PC-9 (cell line): ENCODE measurements around the gene LMAN1L. TPM values are rescaled to one million over a fixed set of nuclear protein-coding genes. Genes with fewer than 3 reads are reported as not detected.
A peak's percentile ranks its signal among the peaks of the same experiment; 100 is the strongest.

ENCODE experiments used
- BruUV-seq: library from RNA; stranded (reverse); fragments of 400-500 nt; replicated peaks from 2 replicates; lab custom pipeline; 2021; lab: Mats Ljungman, UMichigan
- CTCF ChIA-PET: fragments of 300-600 bp; sonication (Branson Sonifier 250); formaldehyde crosslinking; loops from one replicate; lab custom pipeline; 2022; ENCODE audit warnings: antibody characterized with exemption; lab: Charles Lee
- POLR2A ChIA-PET: fragments of 300-600 bp; sonication (Branson Sonifier 250); formaldehyde crosslinking; loops from one replicate; lab custom pipeline; 2022; ENCODE audit warnings: antibody characterized with exemption; ENCODE audit not compliant: unreplicated experiment; lab: Charles Lee
- DNase-seq, 2 experiments: peaks; one replicate each; pipeline versions ENCODE4 v3.0.0 to v3.0.0-alpha.2; 2015 to 2022; ENCODE audit warnings: mixed read lengths in 1 of 2
- H2AFZ ChIP-seq: fragments of 200-600 bp; sonication (generic); 2 replicates; pipeline ENCODE4 v1.8.1; 2017; ENCODE audit warnings: antibody characterized with exemption
- H3F3A ChIP-seq: fragments of 200-600 bp; sonication (generic); 2 replicates; pipeline ENCODE4 v1.8.1; 2017; ENCODE audit warnings: antibody characterized with exemption, mild to moderate bottlenecking, low read depth; ENCODE audit not compliant: insufficient read depth
- H3K27ac ChIP-seq: fragments of 200-600 bp; sonication (generic); 2 replicates; pipeline ENCODE4 v1.6.1; 2016; ENCODE audit warnings: mixed run types
- H3K27me3 ChIP-seq: fragments of 200-600 bp; sonication (generic); 2 replicates; pipeline ENCODE4 v1.6.1; 2016; ENCODE audit warnings: low read depth, mixed run types; ENCODE audit not compliant: insufficient read depth
- H3K36me3 ChIP-seq: fragments of 200-600 bp; sonication (generic); 2 replicates; pipeline ENCODE4 v1.6.1; 2016; ENCODE audit warnings: low read depth, mixed run types
- H3K4me1 ChIP-seq: fragments of 200-600 bp; sonication (generic); replicated peaks from 2 replicates; pipeline ENCODE4 v1.6.1; 2016; ENCODE audit warnings: mixed run types; ENCODE audit not compliant: insufficient read depth
- H3K4me2 ChIP-seq: fragments of 200-600 bp; sonication (generic); 2 replicates; pipeline ENCODE4 v1.6.1; 2017; ENCODE audit warnings: mixed run types
- H3K4me3 ChIP-seq: fragments of 200-600 bp; sonication (generic); 2 replicates; pipeline ENCODE4 v1.6.1; 2016; ENCODE audit warnings: mixed run types
- H3K79me2 ChIP-seq: fragments of 200-600 bp; sonication (generic); 2 replicates; pipeline ENCODE4 v1.6.1; 2017; ENCODE audit warnings: low read depth, mixed run types
- H3K9me2 ChIP-seq: fragments of 200-600 bp; sonication (generic); 2 replicates; pipeline ENCODE4 v1.8.1; 2017; ENCODE audit warnings: mild to moderate bottlenecking; ENCODE audit not compliant: insufficient read depth
- H3K9me3 ChIP-seq: fragments of 200-600 bp; sonication (generic); 2 replicates; pipeline ENCODE4 v1.8.1; 2016; ENCODE audit warnings: low read depth; ENCODE audit not compliant: insufficient read depth
- H4K20me1 ChIP-seq: fragments of 200-600 bp; sonication (generic); 2 replicates; pipeline ENCODE4 v1.8.1; 2017; ENCODE audit not compliant: insufficient read depth
- EZH2 ChIP-seq: fragments of 200-600 bp; sonication (generic); IDR thresholded peaks from 2 replicates; pipeline ENCODE4 v1.8.0; 2017; ENCODE audit warnings: antibody characterized with exemption, low read depth
- intact Hi-C: fragments of 100-400 bp; cut with micrococcal nuclease; formaldehyde crosslinking; loops from one replicate; pipeline ENCODE4 v1.10.0; 2022; ENCODE audit not compliant: unreplicated experiment
- total RNA-seq: library from RNA; stranded (reverse); gene quantifications from 2 replicates; pipeline ENCODE4 v1.2.3, GENCODE V29; 2021
- TF ChIP-seq, protein P1 (sequence below): fragments of 200-600 bp; sonication (generic); conservative IDR thresholded peaks from 2 replicates; pipeline ENCODE4 v1.6.1; 2017; ENCODE audit warnings: mixed run types, antibody characterized with exemption, mild to moderate bottlenecking, moderate library complexity

Gene LMAN1L
- total RNA-seq, 1 experiment from 2014 or later: not detected

DNA sequence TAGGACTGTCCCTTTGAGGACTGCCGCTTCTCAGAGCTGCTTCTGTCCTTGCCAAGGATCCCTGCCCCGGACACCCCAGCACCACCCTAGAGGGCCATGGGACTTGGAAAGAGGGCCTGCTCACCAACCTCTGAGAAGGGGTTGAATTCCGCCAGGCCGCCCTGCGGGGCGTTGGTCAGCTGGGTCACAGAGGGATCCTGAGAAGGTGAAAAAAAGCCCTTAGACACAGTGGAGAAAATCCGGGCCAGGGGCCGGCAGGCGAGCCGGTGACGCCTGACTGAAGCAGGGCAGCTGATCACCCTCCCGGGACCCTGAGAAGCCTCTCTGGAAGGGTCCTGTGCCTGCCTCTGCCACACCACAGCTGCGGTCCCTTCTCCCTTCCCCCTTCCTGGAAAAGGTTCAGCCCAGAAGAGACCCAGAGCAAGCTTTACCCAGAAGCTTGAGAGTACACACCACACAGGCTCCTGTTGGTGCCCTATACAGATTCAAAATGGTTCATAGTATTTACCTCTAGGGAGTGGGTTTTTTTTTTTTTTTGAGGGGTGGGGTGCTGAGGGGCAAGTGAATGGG, 41.9 kb downstream of the LMAN1L start:
- BruUV-seq: no TSS peak
- Histone ChIP-seq H3K36me3 (peaks cover 3% of the 10 kb centered on the region; the same call in 1 of the 2 replicates), H2AFZ (no peak overlapping the region), H3K4me3 (no peak overlapping the region), H3K9me3 (no peaks in the 10 kb centered on the region), H3K79me2 (peaks cover 10% of the 10 kb centered on the region), H3K27me3 (no peaks in the 10 kb centered on the region), H3K4me2 (no peak overlapping the region), H3K9me2 (no peaks in the 10 kb centered on the region), H4K20me1 (peaks cover 21% of the 10 kb centered on the region; the same call in 1 of the 2 replicates), H3F3A (peaks cover 17% of the 10 kb centered on the region; the same call in 1 of the 2 replicates), H3K27ac (no peak overlapping the region), H3K4me1 (peaks cover 21% of the 10 kb centered on the region)
- TF ChIP-seq EZH2: no peak
- TF ChIP-seq, protein P1, sequence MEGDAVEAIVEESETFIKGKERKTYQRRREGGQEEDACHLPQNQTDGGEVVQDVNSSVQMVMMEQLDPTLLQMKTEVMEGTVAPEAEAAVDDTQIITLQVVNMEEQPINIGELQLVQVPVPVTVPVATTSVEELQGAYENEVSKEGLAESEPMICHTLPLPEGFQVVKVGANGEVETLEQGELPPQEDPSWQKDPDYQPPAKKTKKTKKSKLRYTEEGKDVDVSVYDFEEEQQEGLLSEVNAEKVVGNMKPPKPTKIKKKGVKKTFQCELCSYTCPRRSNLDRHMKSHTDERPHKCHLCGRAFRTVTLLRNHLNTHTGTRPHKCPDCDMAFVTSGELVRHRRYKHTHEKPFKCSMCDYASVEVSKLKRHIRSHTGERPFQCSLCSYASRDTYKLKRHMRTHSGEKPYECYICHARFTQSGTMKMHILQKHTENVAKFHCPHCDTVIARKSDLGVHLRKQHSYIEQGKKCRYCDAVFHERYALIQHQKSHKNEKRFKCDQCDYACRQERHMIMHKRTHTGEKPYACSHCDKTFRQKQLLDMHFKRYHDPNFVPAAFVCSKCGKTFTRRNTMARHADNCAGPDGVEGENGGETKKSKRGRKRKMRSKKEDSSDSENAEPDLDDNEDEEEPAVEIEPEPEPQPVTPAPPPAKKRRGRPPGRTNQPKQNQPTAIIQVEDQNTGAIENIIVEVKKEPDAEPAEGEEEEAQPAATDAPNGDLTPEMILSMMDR: no peak
- CTCF ChIA-PET: no interaction called here
- intact Hi-C loops: loop anchor here (5.0 kb wide), 1 partner anchor 43 kb away; no protein-coding TSS in a partner anchor
- POLR2A ChIA-PET: no interaction called here
- no peak for DNase-seq

- Histone ChIP-seq H3K36me3 (peaks cover 3% of the 10 kb centered on the region; the same call in 1 of the 2 replicates), H3K4me3 (no peak overlapping the region), H3K4me1 (peaks cover 21% of the 10 kb centered on the region), H3K9me2 (no peaks in the 10 kb centered on the region), H3K27me3 (no peaks in the 10 kb centered on the region), H4K20me1 (peaks cover 21% of the 10 kb centered on the region; the same call in 1 of the 2 replicates), H3K27ac (no peak overlapping the region), H3K9me3 (no peaks in the 10 kb centered on the region), H2AFZ (no peak overlapping the region), H3K79me2 (peaks cover 14% of the 10 kb centered on the region), H3F3A (peaks cover 17% of the 10 kb centered on the region; the same call in 1 of the 2 replicates), H3K4me2 (no peak overlapping the region)
- BruUV-seq: no TSS peak
- DNase-seq: no peak
- ChIA-PET CTCF (interaction anchor here (0.6 to 0.7 kb wide), 3 partner anchors 8 to 176 kb away, joined by 4 to 15 read pairs (median 4); no protein-coding TSS in a partner anchor), POLR2A (no interaction called here)
- TF ChIP-seq EZH2: no peak
- TF ChIP-seq, protein P1: no peak
- intact Hi-C loops: loop anchor here (5.0 kb wide), 1 partner anchor 41 kb away; no protein-coding TSS in a partner anchor
Observed at GRCh38 chr15:74855857-74856256, 43.2 kb downstream of the LMAN1L start.

DNA sequence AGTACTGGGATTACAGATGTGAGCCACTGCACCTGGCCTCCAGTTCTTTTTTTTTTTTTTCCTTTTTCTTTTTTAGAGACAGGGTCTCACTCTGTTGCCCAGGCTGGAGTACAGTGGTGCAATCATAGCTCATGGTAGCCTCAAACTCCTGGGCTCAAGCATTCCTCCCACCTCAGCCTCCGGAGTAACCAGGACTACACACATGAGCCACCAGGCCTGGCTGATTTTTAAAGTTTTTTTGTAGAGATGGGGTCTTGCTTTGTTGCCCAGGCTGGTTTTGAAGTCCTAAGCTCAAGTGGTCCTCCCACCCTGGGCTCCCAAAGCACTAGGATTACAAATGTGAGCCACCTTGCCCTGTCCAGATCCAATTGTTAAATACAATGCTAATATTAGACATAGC, 43.9 kb downstream of the LMAN1L start:
- Histone ChIP-seq H3K9me3 (no peaks in the 10 kb centered on the region), H3K4me2 (peak overlapping the region; percentile 55), H3K9me2 (no peaks in the 10 kb centered on the region), H3K79me2 (peaks cover 19% of the 10 kb centered on the region), H3K27ac (peak overlapping the region; percentile 49), H3F3A (peaks cover 17% of the 10 kb centered on the region; the same call in 1 of the 2 replicates), H2AFZ (no peak overlapping the region), H3K36me3 (peaks cover 3% of the 10 kb centered on the region; the same call in 1 of the 2 replicates), H3K4me3 (no peak overlapping the region), H4K20me1 (peaks cover 25% of the 10 kb centered on the region; the same call in 1 of the 2 replicates), H3K4me1 (peaks cover 21% of the 10 kb centered on the region), H3K27me3 (no peaks in the 10 kb centered on the region)
- CTCF ChIA-PET: interaction anchor here (1.9 kb wide), 1 partner anchor 45 kb away, joined by 9 read pairs; no protein-coding TSS in a partner anchor
- intact Hi-C loops: loop anchor here (5.0 kb wide), 1 partner anchor 41 kb away; no protein-coding TSS in a partner anchor
- BruUV-seq: no TSS peak
- TF ChIP-seq, protein P1: no peak
- no peak for DNase-seq
- POLR2A ChIA-PET: interaction anchor here (0.6 to 0.7 kb wide), 3 partner anchors 10 to 867 kb away, joined by 3 to 11 read pairs (median 3); partner anchors contain the start of gene CPLX3
